GM21447 (cell line): ENCODE data around the gene CCDC102A.

ENCODE experiments used
- ATAC-seq: cut with Tn5 transposase; IDR thresholded peaks from one replicate; pipeline ENCODE4 v1.9.1; 2021; ENCODE audit not compliant: unreplicated experiment

CCDC102A gene

GRCh38 chr16:57479976-57480753 lies 56.2 kb downstream of the CCDC102A start:
- no peak for ATAC-seq

GRCh38 chr16:57479205-57479975 lies 57.0 kb downstream of the CCDC102A start:
- no peak for ATAC-seq

- ATAC-seq = no peak
Observed at GRCh38 chr16:57478396-57479204, 57.8 kb downstream of the CCDC102A start.

- ATAC-seq = no peak
Observed at GRCh38 chr16:57477531-57478202, 58.7 kb downstream of the CCDC102A start.

- no peak for ATAC-seq
Observed at GRCh38 chr16:57476546-57477410, 59.6 kb downstream of the CCDC102A start.

GRCh38 chr16:57475711-57476339 lies 60.5 kb downstream of the CCDC102A start:
- peak; percentile 86 for ATAC-seq

GRCh38 chr16:57474671-57475661 lies 61.4 kb downstream of the CCDC102A start:
- ATAC-seq = no peak

GRCh38 chr16:57473906-57474305 lies 62.5 kb downstream of the CCDC102A start:
- ATAC-seq = no peak

- ATAC-seq = no peak
Observed at GRCh38 chr16:57473176-57473840, 63.1 kb downstream of the CCDC102A start.

- no peak for ATAC-seq
Observed at GRCh38 chr16:57472665-57473060, 63.7 kb downstream of the CCDC102A start.

GRCh38 chr16:57471852-57472664 lies 64.3 kb downstream of the CCDC102A start:
- no peak for ATAC-seq

GRCh38 chr16:57471209-57471608 lies 65.2 kb downstream of the CCDC102A start:
- no peak for ATAC-seq

- ATAC-seq = no peak
Observed at GRCh38 chr16:57470711-57471110, 65.7 kb downstream of the CCDC102A start.

- no peak for ATAC-seq
Observed at GRCh38 chr16:57469917-57470470, 66.4 kb downstream of the CCDC102A start.

- no peak for ATAC-seq
Observed at GRCh38 chr16:57469046-57469445, 67.3 kb downstream of the CCDC102A start.

- no peak for ATAC-seq
Observed at GRCh38 chr16:57468346-57468745, 68.0 kb downstream of the CCDC102A start.

GRCh38 chr16:57464523-57464922 lies 71.8 kb downstream of the CCDC102A start:
- no peak for ATAC-seq
